Thoracic aorta (tissue), 2 donors: ENCODE data around the gene MAP9. TPM values are rescaled to one million over a fixed set of nuclear protein-coding genes. Genes with fewer than 3 reads are reported as not detected.
A peak's percentile ranks its signal among the peaks of the same experiment; 100 is the strongest.

Experiments used
- ATAC-seq: fragments of 150-250 bp; one replicate; pipeline ENCODE4 v1.8.0; 2017; ENCODE audit warnings: low read depth; ENCODE audit not compliant: insufficient number of reproducible peaks, low FRiP score
- DNase-seq: peaks from one replicate; pipeline ENCODE4 v3.0.0-alpha.2; 2020; ENCODE audit warnings: low spot score
- H3K27ac ChIP-seq, 2 donors: fragments of 200-600 bp; sonication (generic); 1 replicate in 1 of 2; 2 replicates in 1 of 2; pipeline ENCODE4 v1.5.1; 2016; ENCODE audit warnings: mild to moderate bottlenecking in 2 of 2, moderate library complexity in 2 of 2
- H3K27me3 ChIP-seq: fragments of 200-600 bp; sonication (generic); replicated peaks from 2 replicates; pipeline ENCODE4 v1.6.0; 2016; ENCODE audit warnings: mild to moderate bottlenecking; ENCODE audit not compliant: insufficient read depth
- H3K36me3 ChIP-seq: fragments of 200-600 bp; sonication (generic); one replicate; pipeline ENCODE4 v1.5.1; 2016
- H3K4me1 ChIP-seq, 2 donors: fragments of 200-600 bp; sonication (generic); 1 replicate in 1 of 2; 2 replicates in 1 of 2; pipeline versions ENCODE4 v1.5.1 to v1.6.0; 2016; ENCODE audit warnings: low read depth in 2 of 2, mild to moderate bottlenecking in 1 of 2; ENCODE audit not compliant: control insufficient read depth in 1 of 2
- H3K4me3 ChIP-seq: fragments of 200-600 bp; sonication (generic); 2 replicates; pipeline ENCODE4 v1.5.1; 2016; ENCODE audit warnings: mild to moderate bottlenecking
- H3K9me3 ChIP-seq: fragments of 200-600 bp; sonication (generic); 2 replicates; pipeline ENCODE4 v1.5.1; 2016
- total RNA-seq, 2 donors: library from RNA; depleted of rRNA; stranded (reverse); fragments of >200 nt; gene quantifications; one replicate each; pipeline versions ENCODE4 v1.1.0 to v1.2.3, GENCODE V29; 2016
- TF ChIP-seq, protein P1 (sequence below): fragments of 200-600 bp; sonication (generic); IDR thresholded peaks from one replicate; pipeline ENCODE4 v1.5.1; 2019; ENCODE audit warnings: antibody characterized with exemption

The MAP9 gene
- total RNA-seq, 2 donors from 2014 or later: 12.9 to 22.5 TPM

DNA sequence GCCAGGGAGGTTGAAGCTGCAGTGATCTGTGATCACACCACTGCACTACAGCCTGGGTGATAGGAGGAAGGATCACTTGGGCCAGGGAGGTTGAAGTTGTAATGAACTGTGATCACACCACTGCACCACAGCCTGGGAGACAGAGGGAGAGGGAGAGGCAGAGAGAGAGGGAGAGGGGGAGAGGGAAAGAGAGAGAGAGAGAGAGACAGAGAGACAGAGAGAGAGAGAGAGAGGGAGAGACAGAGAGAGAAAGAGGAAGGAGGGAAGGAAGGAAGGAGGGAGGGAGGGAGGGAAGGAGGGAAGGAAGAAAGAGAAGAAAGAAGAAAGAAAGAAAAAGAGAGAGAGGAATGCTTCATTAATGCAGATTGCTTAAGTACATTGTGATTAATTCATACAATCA is 15.2 kb upstream of the MAP9 start:
- ATAC-seq: no peak
- Histone ChIP-seq H3K4me3 (no peak overlapping the region), H3K27me3 (no peaks in the 10 kb centered on the region), H3K9me3 (no peaks in the 10 kb centered on the region), H3K27ac (no peak overlapping the region), H3K4me1 (peaks cover 0 to 5% of the 10 kb centered on the region in 2 donors), H3K36me3 (no peaks in the 10 kb centered on the region)
- no peak for DNase-seq
- TF ChIP-seq, protein P1, sequence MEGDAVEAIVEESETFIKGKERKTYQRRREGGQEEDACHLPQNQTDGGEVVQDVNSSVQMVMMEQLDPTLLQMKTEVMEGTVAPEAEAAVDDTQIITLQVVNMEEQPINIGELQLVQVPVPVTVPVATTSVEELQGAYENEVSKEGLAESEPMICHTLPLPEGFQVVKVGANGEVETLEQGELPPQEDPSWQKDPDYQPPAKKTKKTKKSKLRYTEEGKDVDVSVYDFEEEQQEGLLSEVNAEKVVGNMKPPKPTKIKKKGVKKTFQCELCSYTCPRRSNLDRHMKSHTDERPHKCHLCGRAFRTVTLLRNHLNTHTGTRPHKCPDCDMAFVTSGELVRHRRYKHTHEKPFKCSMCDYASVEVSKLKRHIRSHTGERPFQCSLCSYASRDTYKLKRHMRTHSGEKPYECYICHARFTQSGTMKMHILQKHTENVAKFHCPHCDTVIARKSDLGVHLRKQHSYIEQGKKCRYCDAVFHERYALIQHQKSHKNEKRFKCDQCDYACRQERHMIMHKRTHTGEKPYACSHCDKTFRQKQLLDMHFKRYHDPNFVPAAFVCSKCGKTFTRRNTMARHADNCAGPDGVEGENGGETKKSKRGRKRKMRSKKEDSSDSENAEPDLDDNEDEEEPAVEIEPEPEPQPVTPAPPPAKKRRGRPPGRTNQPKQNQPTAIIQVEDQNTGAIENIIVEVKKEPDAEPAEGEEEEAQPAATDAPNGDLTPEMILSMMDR: no peak

GRCh38 chr4:155388162-155388561 is 11.4 kb upstream of the MAP9 start:
- ATAC-seq (no peak), DNase-seq (no peak)
- H3K27ac ChIP-seq: no peak overlapping the region
- no peaks in the 10 kb centered on the region for H3K36me3 ChIP-seq
- H3K4me3 ChIP-seq: no peak overlapping the region
- TF ChIP-seq, protein P1: no peak
- H3K9me3 ChIP-seq: no peaks in the 10 kb centered on the region
- H3K4me1 ChIP-seq: peaks cover 0 to 5% of the 10 kb centered on the region in 2 donors
- H3K27me3 ChIP-seq: no peaks in the 10 kb centered on the region

DNA sequence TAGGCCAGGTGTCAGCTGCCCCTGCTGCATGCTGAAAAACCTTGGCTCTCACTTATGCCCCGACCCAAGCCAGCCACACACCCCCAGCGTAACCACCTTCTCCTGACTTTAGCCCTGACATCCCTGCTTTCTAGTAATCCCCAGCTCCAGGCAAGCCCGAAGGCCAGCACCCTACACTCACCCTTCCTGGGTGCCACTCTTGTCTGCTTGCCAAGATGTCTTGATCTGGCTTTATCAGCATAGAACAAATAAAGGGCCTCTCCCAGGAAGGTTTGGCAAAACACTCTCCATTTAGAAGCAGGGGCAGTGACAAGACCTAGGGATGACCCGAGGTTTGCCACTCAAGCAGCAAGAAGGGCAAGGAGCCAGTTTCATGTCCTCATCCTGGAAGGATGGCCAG is 6.8 kb upstream of the MAP9 start:
- ATAC-seq: no peak

DNA sequence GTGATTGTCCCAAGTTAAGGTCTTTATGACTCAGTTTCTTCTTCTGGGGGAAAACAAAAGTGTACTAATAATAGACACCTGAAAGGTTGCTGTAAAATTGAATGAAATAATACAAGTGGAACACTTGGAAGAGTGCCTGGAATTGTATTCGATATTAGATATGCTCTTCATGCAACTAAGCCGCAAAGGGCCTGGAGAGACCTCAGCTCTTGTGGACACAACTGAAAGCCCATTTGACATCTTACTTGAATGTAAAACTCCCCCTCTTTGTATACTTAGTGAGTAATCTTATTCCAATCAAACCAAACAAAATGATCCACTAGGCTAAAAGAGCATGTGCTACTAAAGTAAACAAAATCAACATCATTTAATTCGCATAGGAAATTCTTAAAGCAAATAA is 511 bp upstream of the MAP9 start:
- ATAC-seq: no peak
- H3K27me3 ChIP-seq: no peaks in the 10 kb centered on the region
- no peak for DNase-seq
- no peaks in the 10 kb centered on the region for H3K36me3 ChIP-seq
- no peaks in the 10 kb centered on the region for H3K9me3 ChIP-seq
- H3K4me1 ChIP-seq: peaks cover 6 to 12% of the 10 kb centered on the region in 2 donors
- peak overlapping the region; percentile 88 for H3K4me3 ChIP-seq
- TF ChIP-seq, protein P1: no peak
- H3K27ac ChIP-seq: peak overlapping the region in 1 of 2 donors; percentile 53

More for the DNA sequence above, 6.8 kb upstream of the MAP9 start:
- no peak overlapping the region for H3K27ac ChIP-seq
- H3K36me3 ChIP-seq: no peaks in the 10 kb centered on the region
- TF ChIP-seq, protein P1: no peak
- no peaks in the 10 kb centered on the region for H3K27me3 ChIP-seq
- H3K9me3 ChIP-seq: no peaks in the 10 kb centered on the region
- H3K4me1 ChIP-seq: no peaks in the 10 kb centered on the region
- H3K4me3 ChIP-seq: no peak overlapping the region
- DNase-seq: no peak

- no peak overlapping the region for H3K27ac ChIP-seq
- peaks cover 6 to 12% of the 10 kb centered on the region in 2 donors for H3K4me1 ChIP-seq
- no peak overlapping the region for H3K4me3 ChIP-seq
- DNase-seq (no peak), ATAC-seq (no peak)
- H3K9me3 ChIP-seq: no peaks in the 10 kb centered on the region
- H3K27me3 ChIP-seq: no peaks in the 10 kb centered on the region
- H3K36me3 ChIP-seq: no peaks in the 10 kb centered on the region
- TF ChIP-seq, protein P1: peak; percentile 47
Observed at GRCh38 chr4:155371432-155372043, 5.2 kb downstream of the MAP9 start.
